ENCODE measurements around the gene ZDHHC11B.
A peak's percentile ranks its signal among the peaks of the same experiment; 100 is the strongest.

Gene ZDHHC11B

GRCh38 chr5:671459-672328 lies 112.8 kb downstream of the ZDHHC11B start:
- peak; percentile 63 for DNase-seq

- no peak for DNase-seq
Observed at GRCh38 chr5:670396-671270, 113.9 kb downstream of the ZDHHC11B start.

GRCh38 chr5:669842-670395 lies 114.6 kb downstream of the ZDHHC11B start:
- DNase-seq: no peak

DNA sequence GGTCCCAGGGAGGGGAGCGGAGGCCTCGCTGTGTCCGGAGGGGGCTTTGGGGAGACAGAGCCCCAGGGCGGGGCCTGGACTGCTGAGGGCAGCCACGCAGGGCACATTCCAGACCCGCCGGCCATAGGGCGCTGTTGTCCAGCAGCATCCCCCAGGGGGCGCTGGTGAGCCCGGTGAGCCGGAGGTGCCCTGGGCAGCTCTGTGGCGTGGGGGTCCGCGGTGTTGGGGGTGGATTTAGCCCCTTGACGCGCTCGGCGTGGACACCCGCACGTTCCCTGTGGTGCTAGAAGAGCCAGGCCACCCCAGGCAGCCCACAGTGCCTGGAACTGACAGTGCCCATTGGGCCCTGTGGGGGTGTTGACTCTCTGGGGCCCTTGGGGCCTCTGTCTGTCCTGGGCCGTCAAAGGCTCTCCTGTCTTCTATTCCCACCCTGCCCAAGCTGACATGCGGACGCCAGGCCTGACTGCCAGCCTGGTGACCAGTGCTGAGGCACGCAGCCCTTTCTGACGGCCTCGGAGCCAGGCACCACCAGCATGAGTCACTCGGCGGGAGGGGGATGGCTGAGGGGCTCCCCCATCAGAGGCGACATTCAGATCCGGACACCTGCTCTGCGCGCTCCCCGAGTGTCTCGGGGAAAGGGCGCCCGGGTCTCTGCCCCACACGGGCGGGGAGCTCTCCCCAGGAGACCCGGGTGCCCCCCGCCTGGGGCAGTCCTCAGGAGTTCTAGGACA lies 115.3 kb downstream of the ZDHHC11B start:
- DNase-seq: no peak

GRCh38 chr5:668283-668995 lies 116.1 kb downstream of the ZDHHC11B start:
- DNase-seq: no peak

DNA sequence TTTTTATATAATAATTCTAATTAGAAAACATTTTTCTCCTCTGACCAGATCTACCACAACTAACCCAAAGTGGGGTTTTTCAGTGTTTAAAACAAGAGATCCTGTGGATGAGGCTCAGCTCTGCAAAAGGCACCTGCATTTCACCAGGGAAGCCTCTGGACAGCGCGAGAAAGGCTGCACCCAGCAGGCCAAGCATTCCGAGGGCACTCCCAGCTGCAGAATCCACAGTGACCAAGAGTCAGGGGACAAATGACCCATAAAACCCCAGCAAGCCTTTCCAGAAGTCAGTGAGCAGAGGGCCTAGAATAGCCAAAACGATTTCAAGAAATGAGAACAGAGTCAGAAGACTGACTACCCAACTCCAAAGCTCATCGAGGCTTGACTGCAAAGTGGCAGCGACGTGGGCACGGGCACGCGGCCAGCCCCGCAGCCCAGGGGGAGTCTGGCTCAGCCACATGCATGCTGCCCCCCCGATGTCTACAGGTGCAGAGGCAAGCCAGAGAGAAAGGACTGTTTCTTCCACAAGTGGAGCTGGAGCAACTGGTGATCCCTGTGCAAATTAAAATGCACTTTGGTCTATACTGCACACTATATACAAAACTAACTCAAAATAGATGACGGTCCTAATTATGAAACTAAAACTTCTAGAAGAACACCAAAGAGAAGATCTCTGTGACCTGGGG lies 117.6 kb downstream of the ZDHHC11B start:
- DNase-seq: no peak

- no peak for DNase-seq
Observed at GRCh38 chr5:665956-666711, 118.4 kb downstream of the ZDHHC11B start.

GRCh38 chr5:665541-665955 lies 119.0 kb downstream of the ZDHHC11B start:
- DNase-seq: no peak

- DNase-seq: no peak
Observed at GRCh38 chr5:664994-665360, 119.6 kb downstream of the ZDHHC11B start.

DNA sequence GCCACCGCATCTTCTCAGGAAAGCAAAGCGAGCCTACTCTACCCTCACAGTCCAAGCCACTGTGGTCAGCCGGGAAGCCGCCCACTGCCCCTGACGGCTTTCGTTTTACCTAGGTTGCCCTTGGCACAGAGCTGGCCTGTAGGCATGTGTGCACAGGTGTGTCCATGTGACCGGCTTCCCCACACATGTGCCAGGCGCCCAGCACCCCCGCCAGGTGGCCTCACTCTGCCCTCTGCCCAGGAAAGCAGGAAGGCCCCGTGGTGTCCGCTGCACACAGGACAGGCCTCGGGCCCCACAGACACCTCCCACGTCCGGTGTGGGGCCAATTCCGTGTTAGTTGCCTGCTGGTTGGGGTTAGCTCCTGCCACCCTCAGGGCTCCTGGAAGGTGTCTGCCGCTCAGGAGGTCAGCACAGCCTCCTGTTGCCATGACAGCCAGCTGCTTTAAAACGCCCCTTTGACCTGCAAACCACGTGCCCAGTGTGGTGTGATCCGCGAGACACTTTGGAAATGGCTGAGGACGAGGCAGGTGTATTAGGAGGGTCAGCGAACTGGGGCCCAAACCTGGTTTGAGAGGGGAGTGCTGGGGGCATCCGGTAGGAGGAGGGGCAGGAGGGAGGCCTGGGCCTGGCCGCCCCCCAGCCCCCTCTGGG lies 120.1 kb downstream of the ZDHHC11B start:
- DNase-seq: no peak

DNA sequence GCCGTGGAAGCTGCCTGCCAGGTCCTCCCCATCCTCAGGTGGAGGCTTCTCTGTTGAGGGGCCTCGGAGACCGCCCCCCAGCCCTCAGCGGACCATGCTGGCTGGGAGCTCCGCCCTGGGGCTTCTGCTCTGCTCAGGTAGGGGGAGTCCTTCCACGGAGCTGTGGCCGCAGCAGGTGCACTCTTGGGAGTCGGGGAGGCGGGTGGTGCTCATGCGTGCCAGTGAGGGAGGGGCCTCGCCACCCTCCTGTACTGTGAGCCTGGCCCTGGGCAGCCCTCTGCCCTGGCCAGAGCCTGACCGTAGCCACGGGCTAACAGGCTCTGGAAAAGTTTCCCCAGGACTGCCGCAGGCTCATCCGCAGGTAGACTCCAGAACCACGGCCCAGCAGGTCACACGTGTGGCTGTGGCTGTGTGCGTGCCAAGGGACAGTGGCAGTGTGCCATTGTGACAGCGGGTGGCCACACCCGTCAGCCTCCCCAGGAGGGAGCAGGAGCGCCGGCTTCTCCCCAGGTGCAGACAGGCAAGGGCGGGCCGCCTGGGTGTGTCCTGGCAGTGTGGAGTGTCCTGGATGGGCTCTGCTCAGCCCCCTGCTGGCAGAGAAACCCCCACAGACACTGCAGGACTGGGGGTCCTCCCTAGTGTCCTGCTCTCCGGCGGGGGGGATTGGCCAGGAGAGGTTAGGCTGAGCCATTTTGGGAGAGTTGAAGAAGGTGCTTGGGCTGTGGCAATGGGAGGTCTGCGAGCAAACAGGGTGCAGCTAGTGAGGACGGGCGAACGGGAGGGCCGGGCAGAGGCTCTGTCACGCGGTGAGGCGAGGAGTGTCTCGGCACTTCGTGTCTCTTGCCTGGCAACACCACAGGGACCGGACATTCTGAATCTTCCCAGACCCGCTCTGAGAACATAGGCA lies 120.8 kb downstream of the ZDHHC11B start:
- no peak for DNase-seq

GRCh38 chr5:662751-663435 lies 121.6 kb downstream of the ZDHHC11B start:
- DNase-seq: no peak

DNA sequence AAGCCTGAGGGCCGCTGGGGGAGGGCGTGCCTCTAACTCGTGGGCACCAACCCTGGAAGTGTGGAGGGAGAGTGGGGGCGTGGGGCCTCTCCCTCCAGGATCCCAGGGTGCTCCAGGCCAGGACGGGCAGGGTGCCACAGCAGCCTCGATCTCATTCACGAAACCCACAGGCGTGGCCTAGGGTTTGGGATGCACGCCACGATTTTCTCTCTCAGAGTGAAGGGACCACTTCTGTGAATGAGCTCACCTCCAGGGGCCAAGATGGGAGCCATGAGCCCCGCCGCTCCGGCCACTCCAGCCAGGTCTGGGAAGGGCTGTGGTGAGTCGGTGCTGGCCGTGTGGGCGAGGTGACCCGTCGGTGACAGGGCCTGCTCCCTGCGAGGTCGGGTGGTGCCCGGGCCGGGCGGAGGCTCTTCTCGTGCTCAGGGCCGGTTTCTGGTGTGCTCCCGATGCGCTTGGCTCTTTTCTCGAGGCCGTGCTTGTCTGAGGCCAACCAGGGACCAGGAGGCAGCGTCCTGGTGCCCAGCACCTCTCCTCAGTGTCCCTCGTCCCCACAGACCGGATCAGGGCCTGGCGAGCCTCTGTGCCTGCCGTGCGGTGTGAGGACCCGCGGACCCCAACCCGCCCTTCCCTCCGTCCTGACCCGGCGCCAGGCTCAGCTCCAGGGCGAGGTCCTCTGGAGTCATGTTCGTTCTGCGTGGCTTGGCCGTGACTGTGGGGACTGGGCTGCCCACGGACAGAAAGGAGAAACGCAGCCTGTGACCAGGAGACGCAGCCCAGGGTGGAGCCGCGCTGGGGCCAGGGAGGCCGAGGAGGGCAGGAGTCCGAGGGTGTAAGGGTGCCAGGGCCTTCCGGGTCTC lies 122.4 kb downstream of the ZDHHC11B start:
- no peak for DNase-seq

GRCh38 chr5:660491-661030 lies 124.0 kb downstream of the ZDHHC11B start:
- DNase-seq: no peak
